Measurements from ENCODE around the gene NFIA. TPM values are rescaled to one million over a fixed set of nuclear protein-coding genes. Genes with fewer than 3 reads are reported as not detected.

Gene NFIA
- polyA plus RNA-seq, 1 donor (not counting 4 experiments of a cell fraction or from before 2014, with no cell fraction given) = 14.7 TPM

GRCh38 chr1:61444288-61444687 is 361.9 kb downstream of the NFIA start:
- peaks cover 9% of the 10 kb centered on the region for H3K4me1 ChIP-seq (ENCODE audit: control insufficient read depth, extremely low read depth, insufficient read depth, low read length)
- no peak for FAIRE-seq

GRCh38 chr1:61445269-61445825 is 363.0 kb downstream of the NFIA start:
- Histone ChIP-seq H3K27ac (ENCODE audit: control insufficient read depth, insufficient read depth, low read length) (no peak overlapping the region), H3K4me2 (ENCODE audit: control insufficient read depth, extremely low read depth, insufficient read depth, low read depth, low read length) (no peak overlapping the region), H3K4me1 (ENCODE audit: control insufficient read depth, extremely low read depth, insufficient read depth, low read length) (peaks cover 18% of the 10 kb centered on the region), H3K27me3 (ENCODE audit: control insufficient read depth, extremely low read depth, insufficient read depth, low read length) (no peaks in the 10 kb centered on the region), H3K36me3 (ENCODE audit: control insufficient read depth in 2 of 2, extremely low read depth in 1 of 2, insufficient read depth in 2 of 2, low read length in 2 of 2) (peaks cover 0 to 3% of the 10 kb centered on the region in 2 experiments), H3K9me1 (ENCODE audit: control insufficient read depth, extremely low read depth, insufficient read depth, low read length) (no peaks in the 10 kb centered on the region), H3K9ac (ENCODE audit: control insufficient read depth, extremely low read depth, insufficient read depth, low read length) (no peak overlapping the region), H4K20me1 (ENCODE audit: control insufficient read depth, extremely low read depth, insufficient read depth, low read length) (no peaks in the 10 kb centered on the region), H3K4me3 (ENCODE audit: control insufficient read depth in 2 of 3, extremely low read depth in 1 of 3, insufficient read depth in 2 of 3, low read depth in 1 of 3, low read length in 3 of 3) (no peak overlapping the region), H3K79me2 (ENCODE audit: control insufficient read depth, insufficient read depth, low read length) (no peaks in the 10 kb centered on the region), H2AFZ (ENCODE audit: control insufficient read depth, low read length) (no peak overlapping the region), H3K9me3 (ENCODE audit: control insufficient read depth, low read depth, low read length) (no peaks in the 10 kb centered on the region)
- no peak for TF ChIP-seq EZH2 (IDR thresholded peaks at IDR 0.05; ENCODE audit: low read length)
- TF ChIP-seq CTCF (optimal IDR thresholded peaks at IDR 0.05 in 1 of 3, IDR thresholded peaks at IDR 0.05 in 1 of 3, conservative IDR thresholded peaks at IDR 0.05 in 1 of 3; ENCODE audit: extremely low read depth in 1 of 3, insufficient read depth in 2 of 3, low read length in 3 of 3) = no peak
- FAIRE-seq (no peak), DNase-seq (ENCODE audit: low read depth, low spot score) (no peak)
- dilution Hi-C loops (cut with MboI; ENCODE audit: extremely low pct_ligation_motif_present, low sequenced_read_pairs) = no loop called here

More at GRCh38 chr1:61444288-61444687, 361.9 kb downstream of the NFIA start:
- Histone ChIP-seq H3K36me3 (ENCODE audit: control insufficient read depth in 2 of 2, extremely low read depth in 1 of 2, insufficient read depth in 2 of 2, low read length in 2 of 2) (peaks cover 0 to 3% of the 10 kb centered on the region in 2 experiments), H3K4me2 (ENCODE audit: control insufficient read depth, extremely low read depth, insufficient read depth, low read depth, low read length) (no peak overlapping the region), H4K20me1 (ENCODE audit: control insufficient read depth, extremely low read depth, insufficient read depth, low read length) (no peaks in the 10 kb centered on the region), H3K27ac (ENCODE audit: control insufficient read depth, insufficient read depth, low read length) (no peak overlapping the region), H3K9me1 (ENCODE audit: control insufficient read depth, extremely low read depth, insufficient read depth, low read length) (no peaks in the 10 kb centered on the region), H3K79me2 (ENCODE audit: control insufficient read depth, insufficient read depth, low read length) (no peaks in the 10 kb centered on the region), H3K27me3 (ENCODE audit: control insufficient read depth, extremely low read depth, insufficient read depth, low read length) (no peaks in the 10 kb centered on the region), H3K4me3 (ENCODE audit: control insufficient read depth in 2 of 3, extremely low read depth in 1 of 3, insufficient read depth in 2 of 3, low read depth in 1 of 3, low read length in 3 of 3) (no peak overlapping the region), H3K9ac (ENCODE audit: control insufficient read depth, extremely low read depth, insufficient read depth, low read length) (no peak overlapping the region), H3K9me3 (ENCODE audit: control insufficient read depth, low read depth, low read length) (no peaks in the 10 kb centered on the region), H2AFZ (ENCODE audit: control insufficient read depth, low read length) (no peak overlapping the region)
- TF ChIP-seq EZH2 (IDR thresholded peaks at IDR 0.05; ENCODE audit: low read length) (no peak), CTCF (optimal IDR thresholded peaks at IDR 0.05 in 1 of 3, IDR thresholded peaks at IDR 0.05 in 1 of 3, conservative IDR thresholded peaks at IDR 0.05 in 1 of 3; ENCODE audit: extremely low read depth in 1 of 3, insufficient read depth in 2 of 3, low read length in 3 of 3) (no peak)
- no peak for DNase-seq (ENCODE audit: low read depth, low spot score)
- dilution Hi-C loops (cut with MboI; ENCODE audit: extremely low pct_ligation_motif_present, low sequenced_read_pairs) = no loop called here
